Lung (tissue), 12 donors: Measurements from ENCODE around the gene RBKS. TPM values are rescaled to one million over a fixed set of nuclear protein-coding genes. Genes with fewer than 3 reads are reported as not detected.

ENCODE experiments used
- ATAC-seq: fragments of 200-7000 bp; cut with Tn5 transposase; one replicate; pipeline ENCODE4 v1.9.1; 2020; ENCODE audit warnings: moderate number of reproducible peaks; ENCODE audit not compliant: insufficient read depth, low FRiP score
- DNase-seq, 3 donors: peaks; one replicate each; pipeline ENCODE4 v3.0.0-alpha.2; 2013 to 2017
- H3K27ac ChIP-seq, 2 donors: one replicate each; pipeline ENCODE4 v1.5.1; 2013; ENCODE audit warnings: mild to moderate bottlenecking in 2 of 2, moderate library complexity in 2 of 2, control low read depth in 1 of 2, inconsistent platforms in 1 of 2, low read depth in 1 of 2, low read length in 1 of 2
- H3K27me3 ChIP-seq, 3 donors: one replicate each; pipeline ENCODE4 v1.5.1; 2013; ENCODE audit warnings: low read length in 2 of 3; ENCODE audit not compliant: control insufficient read depth in 3 of 3, insufficient read depth in 3 of 3
- H3K36me3 ChIP-seq, 4 donors: one replicate each; pipeline ENCODE4 v1.5.1; 2013; ENCODE audit warnings: low read length in 4 of 4, mild to moderate bottlenecking in 1 of 4, moderate library complexity in 1 of 4; ENCODE audit not compliant: control insufficient read depth in 4 of 4, insufficient read depth in 4 of 4
- H3K4me1 ChIP-seq, 5 donors: one replicate each; pipeline ENCODE4 v1.5.1; 2013; ENCODE audit warnings: low read length in 5 of 5, mild to moderate bottlenecking in 2 of 5, moderate library complexity in 1 of 5; ENCODE audit not compliant: control insufficient read depth in 5 of 5, insufficient read depth in 5 of 5
- H3K4me3 ChIP-seq: one replicate; pipeline ENCODE4 v1.5.1; 2013; ENCODE audit warnings: mild to moderate bottlenecking, control low read depth, moderate library complexity
- H3K9ac ChIP-seq, 2 donors: one replicate each; pipeline ENCODE4 v1.5.1; 2013; ENCODE audit warnings: low read length in 2 of 2, control low read depth in 1 of 2; ENCODE audit not compliant: insufficient read depth in 1 of 2
- H3K9me3 ChIP-seq, 4 donors: one replicate each; pipeline ENCODE4 v1.5.1; 2013; ENCODE audit warnings: low read length in 3 of 4, mild to moderate bottlenecking in 1 of 4, moderate library complexity in 1 of 4; ENCODE audit not compliant: control insufficient read depth in 4 of 4, insufficient read depth in 3 of 4
- WGBS, 2 donors: extraction: QIAGEN DNeasy Blood & Tissue Kit; methylation state at CpG; one replicate each; pipeline ENCODE4 v1.1.7; 2013; 5-methylcytosine and 5-hydroxymethylcytosine counted together
- polyA plus RNA-seq, 2 donors: library from polyadenylated mRNA; stranded (reverse); fragments of 200-250 nt; gene quantifications; one replicate each; pipeline ENCODE4 v1.2.1, GENCODE V29; 2013
- total RNA-seq, 2 donors: library from RNA; depleted of rRNA in 1 of 2; stranded (reverse); fragments of >200 nt in 1 of 2; gene quantifications; one replicate each; pipeline ENCODE4 v1.2.1, GENCODE V29; 2014 to 2021
- TF ChIP-seq, protein P1 (sequence below): IDR thresholded peaks from 2 replicates; pipeline ENCODE4 v1.5.1; 2012; ENCODE audit warnings: mild to moderate bottlenecking; ENCODE audit errors: control extremely low read depth, extremely low read depth
- donor health status: control.
- donor health status: control.
- donor health status: Bipolar disorder and iron deficiency.
- donor health status: healthy.
- donor health status: DM: yes; HTN: yes; CAD: no.

Gene RBKS
- total and polyA plus RNA-seq, 4 donors = 3.9 to 5.1 (median 4.9) TPM

DNA sequence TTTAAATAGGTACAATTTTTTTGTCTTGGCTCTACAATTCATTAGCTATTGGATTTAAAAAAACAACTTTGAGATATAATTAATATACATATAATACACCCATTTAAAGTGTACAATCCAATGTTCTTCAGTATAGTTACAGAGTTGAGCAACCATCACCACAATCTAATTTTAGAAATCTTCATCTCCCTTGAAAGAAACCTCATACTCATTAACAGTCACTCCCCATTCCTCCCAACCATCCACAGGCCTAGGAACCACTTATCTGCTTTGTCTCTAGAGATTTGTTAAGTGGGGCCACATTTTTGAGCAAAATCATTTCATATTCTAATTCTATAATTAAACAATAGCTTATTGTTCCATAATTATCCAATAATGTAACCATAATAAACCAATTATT, 86.0 kb downstream of the RBKS start:
- Histone ChIP-seq H3K36me3 (no peaks in the 10 kb centered on the region), H3K9ac (no peak overlapping the region), H3K27me3 (no peaks in the 10 kb centered on the region), H3K4me1 (peaks cover 0 to 10% (median 0%) of the 10 kb centered on the region in 5 donors), H3K4me3 (no peak overlapping the region), H3K9me3 (no peaks in the 10 kb centered on the region), H3K27ac (no peak overlapping the region)
- DNase-seq (no peak), ATAC-seq (no peak)
- TF ChIP-seq, protein P1, sequence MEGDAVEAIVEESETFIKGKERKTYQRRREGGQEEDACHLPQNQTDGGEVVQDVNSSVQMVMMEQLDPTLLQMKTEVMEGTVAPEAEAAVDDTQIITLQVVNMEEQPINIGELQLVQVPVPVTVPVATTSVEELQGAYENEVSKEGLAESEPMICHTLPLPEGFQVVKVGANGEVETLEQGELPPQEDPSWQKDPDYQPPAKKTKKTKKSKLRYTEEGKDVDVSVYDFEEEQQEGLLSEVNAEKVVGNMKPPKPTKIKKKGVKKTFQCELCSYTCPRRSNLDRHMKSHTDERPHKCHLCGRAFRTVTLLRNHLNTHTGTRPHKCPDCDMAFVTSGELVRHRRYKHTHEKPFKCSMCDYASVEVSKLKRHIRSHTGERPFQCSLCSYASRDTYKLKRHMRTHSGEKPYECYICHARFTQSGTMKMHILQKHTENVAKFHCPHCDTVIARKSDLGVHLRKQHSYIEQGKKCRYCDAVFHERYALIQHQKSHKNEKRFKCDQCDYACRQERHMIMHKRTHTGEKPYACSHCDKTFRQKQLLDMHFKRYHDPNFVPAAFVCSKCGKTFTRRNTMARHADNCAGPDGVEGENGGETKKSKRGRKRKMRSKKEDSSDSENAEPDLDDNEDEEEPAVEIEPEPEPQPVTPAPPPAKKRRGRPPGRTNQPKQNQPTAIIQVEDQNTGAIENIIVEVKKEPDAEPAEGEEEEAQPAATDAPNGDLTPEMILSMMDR = no peak

DNA sequence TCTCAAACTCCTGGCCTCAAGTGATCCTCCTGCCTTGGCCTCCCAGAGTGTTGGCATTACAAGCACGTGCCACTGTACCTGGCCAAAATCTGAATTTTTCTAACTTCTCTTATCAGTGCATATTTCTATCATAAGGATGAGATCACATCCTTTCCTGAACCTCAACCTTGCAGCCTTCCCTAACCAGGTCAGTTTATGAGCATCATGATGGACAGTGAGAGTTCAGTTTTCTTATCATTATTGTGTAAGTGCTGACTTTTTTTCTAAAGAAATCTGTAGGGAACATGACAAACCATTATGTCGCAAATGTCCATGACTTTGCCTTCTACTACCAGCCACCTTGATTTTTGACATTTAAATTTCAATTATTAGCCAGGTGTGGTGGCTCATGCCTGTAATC, 87.1 kb downstream of the RBKS start:
- no peak overlapping the region for H3K4me3 ChIP-seq
- TF ChIP-seq, protein P1 = no peak
- H3K4me1 ChIP-seq = peaks cover 0 to 14% (median 0%) of the 10 kb centered on the region in 5 donors
- H3K27me3 ChIP-seq = no peaks in the 10 kb centered on the region
- no peaks in the 10 kb centered on the region for H3K36me3 ChIP-seq
- ATAC-seq = no peak
- DNase-seq = no peak
- 83 to 92% methylated on average over 2 of the region's 2 CpGs for WGBS, 2 donors
- H3K9me3 ChIP-seq = no peaks in the 10 kb centered on the region
- no peak overlapping the region for H3K9ac ChIP-seq
- H3K27ac ChIP-seq = no peak overlapping the region

DNA sequence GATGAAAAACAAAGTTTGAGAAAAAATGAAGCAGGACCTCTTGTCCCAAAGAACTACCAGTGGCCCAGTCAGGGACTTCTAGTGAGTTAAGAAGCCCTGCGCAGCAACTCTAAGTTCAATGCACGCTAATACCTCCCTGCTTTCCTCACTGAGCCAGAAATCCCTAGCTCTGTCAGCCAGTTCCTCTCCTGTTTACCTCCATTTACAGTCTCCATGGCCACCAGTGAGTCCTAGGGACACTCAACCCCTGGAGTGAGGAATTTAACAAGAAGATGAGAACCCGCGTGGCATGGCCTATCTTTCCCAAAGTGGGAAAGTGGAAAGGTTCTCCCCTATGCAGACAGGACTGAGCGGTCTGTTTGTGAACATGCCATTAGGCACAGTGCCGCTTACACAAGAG, 87.6 kb downstream of the RBKS start:
- Histone ChIP-seq H3K27me3 (no peaks in the 10 kb centered on the region), H3K9me3 (no peaks in the 10 kb centered on the region), H3K4me3 (no peak overlapping the region), H3K9ac (no peak overlapping the region), H3K36me3 (no peaks in the 10 kb centered on the region), H3K4me1 (peaks cover 0 to 15% (median 0%) of the 10 kb centered on the region in 5 donors), H3K27ac (no peak overlapping the region)
- 96 to 97% methylated on average over 6 of the region's 6 CpGs for WGBS, 2 donors
- ATAC-seq (no peak), DNase-seq (no peak)
- TF ChIP-seq, protein P1 = no peak

DNA sequence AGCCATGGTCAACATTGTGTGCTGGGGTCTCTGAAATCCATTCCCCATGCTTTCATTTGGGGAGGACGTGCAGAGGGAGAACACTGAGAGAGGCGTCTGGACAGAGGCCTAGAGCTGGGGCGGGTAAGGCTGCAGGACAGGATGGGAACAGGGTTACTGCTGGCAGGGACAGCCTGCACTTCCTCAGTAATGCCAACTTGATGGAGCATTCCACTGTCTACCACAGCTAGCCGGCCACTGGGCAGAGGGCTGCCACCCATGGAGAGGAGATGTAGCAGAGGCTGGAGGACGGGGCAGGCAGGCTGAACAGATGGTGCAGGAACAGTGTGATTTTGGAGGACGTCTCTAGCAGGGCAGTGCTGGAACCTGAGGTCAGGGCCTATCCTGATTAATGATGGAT, 89.3 kb downstream of the RBKS start:
- Histone ChIP-seq H3K4me3 (no peak overlapping the region), H3K9me3 (no peaks in the 10 kb centered on the region), H3K27me3 (no peaks in the 10 kb centered on the region), H3K27ac (peak overlapping the region in 1 of 2 donors; percentile 13), H3K4me1 (peaks cover 0 to 26% (median under 1%) of the 10 kb centered on the region in 5 donors), H3K9ac (no peak overlapping the region), H3K36me3 (no peaks in the 10 kb centered on the region)
- TF ChIP-seq, protein P1 = no peak
- ATAC-seq (no peak), DNase-seq (no peak)
- 92% methylated on average over 6 of the region's 6 CpGs for WGBS, 2 donors
